ENCODE measurements around the gene ARGLU1.

- TF ChIP-seq CTCF (IDR thresholded peaks at IDR 0.05; ENCODE audit: insufficient read depth, low read length): no peak
- TF ChIP-seq SPI1 (IDR thresholded peaks at IDR 0.05; ENCODE audit: borderline replicate concordance, low read depth): no peak
These were observed 46.7 kb downstream of the ARGLU1 start for GRCh38 chr13:106521095-106521799.

Measured in HL-60 (cell line).